ENCODE data around the gene FUT3.
"Not testable (repeated sequence)": the region's sequence is repeated elsewhere in the genome, so short reads cannot be mapped to it uniquely, and the experiment has no call there.

FUT3 gene

GRCh38 chr19:5864725-5865486 lies 13.7 kb upstream of the FUT3 start:
- no peak for TF ChIP-seq ZFX (IDR thresholded peaks at IDR 0.05; ENCODE audit: borderline replicate concordance)
- TF ChIP-seq, protein P1, sequence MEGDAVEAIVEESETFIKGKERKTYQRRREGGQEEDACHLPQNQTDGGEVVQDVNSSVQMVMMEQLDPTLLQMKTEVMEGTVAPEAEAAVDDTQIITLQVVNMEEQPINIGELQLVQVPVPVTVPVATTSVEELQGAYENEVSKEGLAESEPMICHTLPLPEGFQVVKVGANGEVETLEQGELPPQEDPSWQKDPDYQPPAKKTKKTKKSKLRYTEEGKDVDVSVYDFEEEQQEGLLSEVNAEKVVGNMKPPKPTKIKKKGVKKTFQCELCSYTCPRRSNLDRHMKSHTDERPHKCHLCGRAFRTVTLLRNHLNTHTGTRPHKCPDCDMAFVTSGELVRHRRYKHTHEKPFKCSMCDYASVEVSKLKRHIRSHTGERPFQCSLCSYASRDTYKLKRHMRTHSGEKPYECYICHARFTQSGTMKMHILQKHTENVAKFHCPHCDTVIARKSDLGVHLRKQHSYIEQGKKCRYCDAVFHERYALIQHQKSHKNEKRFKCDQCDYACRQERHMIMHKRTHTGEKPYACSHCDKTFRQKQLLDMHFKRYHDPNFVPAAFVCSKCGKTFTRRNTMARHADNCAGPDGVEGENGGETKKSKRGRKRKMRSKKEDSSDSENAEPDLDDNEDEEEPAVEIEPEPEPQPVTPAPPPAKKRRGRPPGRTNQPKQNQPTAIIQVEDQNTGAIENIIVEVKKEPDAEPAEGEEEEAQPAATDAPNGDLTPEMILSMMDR (IDR thresholded peaks at IDR 0.05) = peak; percentile 19; the same call in 1 of the 2 replicates

DNA sequence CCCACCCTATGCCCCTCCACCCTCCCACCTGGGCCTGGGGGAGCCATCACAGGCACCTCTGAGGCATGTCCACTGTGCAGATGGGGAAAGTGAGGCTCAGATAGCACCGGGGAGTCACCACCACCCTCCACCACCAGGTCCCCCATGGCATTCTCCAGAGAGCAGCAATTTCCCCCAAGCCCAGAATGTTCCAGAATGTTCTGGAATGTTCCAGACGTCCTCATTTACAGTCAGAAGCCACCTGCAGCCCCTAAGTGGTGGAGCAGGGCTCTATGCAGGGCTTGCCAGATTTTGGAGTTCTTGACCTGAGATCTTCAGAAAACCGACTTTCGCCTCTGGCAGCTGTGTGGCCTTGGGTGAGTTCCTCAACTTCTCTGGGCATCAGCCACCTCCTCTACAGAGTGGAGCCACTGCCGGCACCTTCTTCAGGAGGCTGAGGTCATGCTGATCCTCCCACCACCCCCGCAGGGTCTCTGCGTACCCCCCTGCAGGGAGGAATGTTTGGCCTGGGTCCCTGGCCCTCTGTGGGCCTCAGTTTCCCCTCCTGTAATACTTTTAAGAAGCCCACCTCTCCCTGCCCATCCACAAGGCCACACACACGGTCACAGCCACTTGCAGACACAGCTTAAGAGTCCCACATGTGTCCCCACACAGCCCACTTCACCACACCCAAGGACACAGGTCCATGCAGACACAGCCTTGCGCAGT lies 12.9 kb upstream of the FUT3 start:
- H3K27ac ChIP-seq = no peak overlapping the region
- TF ChIP-seq, protein P1 (IDR thresholded peaks at IDR 0.05) = no peak
- no peak for TF ChIP-seq ZFX (IDR thresholded peaks at IDR 0.05; ENCODE audit: borderline replicate concordance)

More at GRCh38 chr19:5864725-5865486, 13.7 kb upstream of the FUT3 start:
- H3K27ac ChIP-seq = no peak overlapping the region

- TF ChIP-seq ZFX (IDR thresholded peaks at IDR 0.05; ENCODE audit: borderline replicate concordance) = no peak
- TF ChIP-seq, protein P1 (IDR thresholded peaks at IDR 0.05) = no peak
- H3K27ac ChIP-seq = no peak overlapping the region
These were observed 11.9 kb upstream of the FUT3 start for GRCh38 chr19:5863030-5863665.

GRCh38 chr19:5857203-5858081 lies 6.2 kb upstream of the FUT3 start:
- no peak overlapping the region for H3K27ac ChIP-seq
- TF ChIP-seq, protein P1 (IDR thresholded peaks at IDR 0.05) = no peak
- no peak for TF ChIP-seq ZFX (IDR thresholded peaks at IDR 0.05; ENCODE audit: borderline replicate concordance)

DNA sequence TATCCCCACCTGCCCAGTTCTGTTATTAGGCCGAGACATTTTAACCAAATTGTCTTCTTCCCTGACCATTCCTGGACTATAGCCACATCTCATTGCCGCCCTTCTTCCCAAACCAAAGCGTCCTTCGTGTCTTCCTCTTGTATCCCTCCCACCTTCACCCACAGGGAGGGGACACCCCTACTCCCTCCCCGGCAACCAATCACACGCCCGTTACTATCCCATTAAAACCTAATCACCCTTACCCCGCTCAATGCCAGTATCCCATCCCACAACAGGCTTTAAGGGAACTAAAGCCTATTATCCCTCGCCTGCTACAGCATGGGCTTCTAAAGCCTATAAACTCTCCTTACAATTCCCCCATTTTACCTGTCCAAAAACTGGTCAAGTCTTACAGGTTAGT lies 3.9 kb upstream of the FUT3 start:
- H3K27ac ChIP-seq = not testable (repeated sequence)

- H3K27ac ChIP-seq = not testable (repeated sequence)
These were observed 2.9 kb upstream of the FUT3 start for GRCh38 chr19:5854121-5854520.

GRCh38 chr19:5850743-5851293 lies 431 bp downstream of the FUT3 start:
- TF ChIP-seq, protein P1 (IDR thresholded peaks at IDR 0.05) = no peak
- TF ChIP-seq ZFX (IDR thresholded peaks at IDR 0.05; ENCODE audit: borderline replicate concordance) = no peak
- H3K27ac ChIP-seq = no peak overlapping the region
